ENCODE results near the gene SLC44A5. TPM values are rescaled to one million over a fixed set of nuclear protein-coding genes. Genes with fewer than 3 reads are reported as not detected.

Gene SLC44A5
- total RNA-seq, 1 experiment from 2014 or later = 2.4 TPM

- Histone ChIP-seq H3K23ac (ENCODE audit: insufficient read length, low read depth, low read length) (no peak overlapping the region), H3K79me2 (ENCODE audit: insufficient read depth, low read length) (no peaks in the 10 kb centered on the region), H3K27ac (ENCODE audit: insufficient read length, low read depth, low read length) (no peak overlapping the region), H3K4me2 (ENCODE audit: insufficient read depth, insufficient read length, low read length) (no peak overlapping the region), H3K4ac (ENCODE audit: low read depth, low read length) (no peak overlapping the region), H3T11ph (ENCODE audit: low read length) (no peak overlapping the region), H3K79me1 (ENCODE audit: insufficient read depth, low read depth, low read length, poor library complexity, severe bottlenecking) (no peaks in the 10 kb centered on the region), H3K9ac (ENCODE audit: extremely low read depth, insufficient read length, low read length) (no peak overlapping the region), H2AK5ac (ENCODE audit: insufficient read length, low read length) (no peak overlapping the region), H3K9me3 (ENCODE audit: control insufficient read depth, low read depth, low read length) (no peaks in the 10 kb centered on the region), H2BK20ac (ENCODE audit: low read depth, low read length, poor library complexity, severe bottlenecking) (no peak overlapping the region), H4K5ac (ENCODE audit: insufficient read length, low read depth, low read length) (no peak overlapping the region), H3K56ac (ENCODE audit: insufficient read length, low read depth, low read length) (no peak overlapping the region), H3K23me2 (ENCODE audit: insufficient read length, low read depth, low read length, poor library complexity, severe bottlenecking) (no peaks in the 10 kb centered on the region), H3K27me3 (ENCODE audit: insufficient read depth, low read length) (no peaks in the 10 kb centered on the region), H3K18ac (ENCODE audit: insufficient read length, low read depth, low read length) (no peak overlapping the region), H4K91ac (ENCODE audit: insufficient read length, low read depth, low read length) (no peak overlapping the region), H2AFZ (ENCODE audit: low read length) (no peak overlapping the region), H3K14ac (ENCODE audit: insufficient read depth, low read length) (no peak overlapping the region), H4K8ac (replicated peaks; ENCODE audit: insufficient read length, low read depth, low read length) (no peak overlapping the region), H2BK12ac (ENCODE audit: insufficient read length, low read depth, low read length) (no peak overlapping the region), H3K4me1 (ENCODE audit: insufficient read depth, low read length) (no peaks in the 10 kb centered on the region), H2BK120ac (ENCODE audit: low read depth, low read length, poor library complexity, severe bottlenecking) (no peak overlapping the region), H4K20me1 (ENCODE audit: control insufficient read depth, insufficient read depth, insufficient read length) (no peaks in the 10 kb centered on the region), H2BK15ac (ENCODE audit: low read depth, low read length) (no peak overlapping the region), H2BK5ac (ENCODE audit: insufficient read length, low read length) (no peak overlapping the region)
- TF ChIP-seq CTCF (conservative IDR thresholded peaks at IDR 0.05) = no peak
- Mint-ChIP-seq H3K4me1 (no peaks in the 10 kb centered on the region), H3K27ac (no peak overlapping the region), H3K4me3 (no peak overlapping the region), H3K27me3 (ENCODE audit: low read depth) (no peaks in the 10 kb centered on the region), H3K36me3 (ENCODE audit: insufficient read depth in 1 of 3, low read depth in 3 of 3) (peaks cover 0 to 5% (median 0%) of the 10 kb centered on the region in 3 experiments; a peak in 2 of 7 replicates), H3K9me3 (peaks cover 2 to 5% of the 10 kb centered on the region in 2 experiments)
- no CpG with 5 or more reads among the region's 2 CpGs for WGBS (ENCODE audit: extremely low coverage, insufficient read length, low lambda C conversion rate)
- DNase-seq = no peak
Observed at GRCh38 chr1:75353051-75353450, 257.9 kb downstream of the SLC44A5 start.
